GOT3 (cell line): ENCODE data around the gene FUT7.
"Not testable (repeated sequence)": the region's sequence is repeated elsewhere in the genome, so short reads cannot be mapped to it uniquely, and the experiment has no call there.

Experiments
- DNase-seq: peaks from one replicate; lab custom pipeline; 2025; ENCODE audit warnings: mixed read lengths; lab: John Stamatoyannopoulos, UW

The FUT7 gene

DNA sequence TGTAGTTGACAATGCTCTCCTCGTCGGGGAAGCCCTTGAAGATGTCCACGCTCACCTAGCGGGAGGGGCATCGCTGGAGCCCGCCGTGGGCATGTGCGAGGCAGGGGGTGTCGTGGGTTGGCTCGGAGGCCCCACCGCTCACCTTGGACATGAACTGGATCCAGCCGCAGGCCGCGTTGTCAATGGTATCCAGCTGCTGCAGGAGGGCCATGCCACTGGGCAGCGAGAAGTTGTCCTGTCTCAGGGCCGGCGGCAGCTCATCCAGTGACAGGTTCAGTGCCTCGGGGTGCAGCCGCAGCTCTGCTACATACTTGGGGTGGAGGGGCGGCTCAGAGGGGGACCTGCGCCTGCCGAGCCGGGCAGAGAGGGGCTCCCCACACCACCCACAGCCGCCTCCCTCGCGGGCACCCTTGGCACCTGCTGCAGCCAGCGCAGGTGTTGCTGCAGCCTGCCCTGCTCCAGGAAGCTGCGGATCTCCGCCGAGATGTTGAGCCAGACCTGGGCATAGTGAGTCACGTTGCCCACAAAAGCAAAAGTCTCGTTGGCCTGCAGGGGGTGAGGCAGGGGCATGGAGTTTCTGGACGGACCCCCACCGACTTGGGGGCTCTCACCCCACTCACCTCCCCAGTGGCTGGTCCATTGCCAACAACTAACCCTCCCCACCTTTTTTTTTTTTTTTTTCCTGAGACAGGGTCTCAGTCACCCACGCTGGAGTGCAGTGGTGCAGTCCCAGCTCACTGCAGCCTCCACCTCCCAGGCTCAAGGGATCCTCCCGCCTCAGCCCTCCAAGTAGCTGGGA is 12.9 kb downstream of the FUT7 start:
- DNase-seq = no peak

- DNase-seq = no peak
Observed at GRCh38 chr9:137017791-137018497, 13.9 kb downstream of the FUT7 start.

DNA sequence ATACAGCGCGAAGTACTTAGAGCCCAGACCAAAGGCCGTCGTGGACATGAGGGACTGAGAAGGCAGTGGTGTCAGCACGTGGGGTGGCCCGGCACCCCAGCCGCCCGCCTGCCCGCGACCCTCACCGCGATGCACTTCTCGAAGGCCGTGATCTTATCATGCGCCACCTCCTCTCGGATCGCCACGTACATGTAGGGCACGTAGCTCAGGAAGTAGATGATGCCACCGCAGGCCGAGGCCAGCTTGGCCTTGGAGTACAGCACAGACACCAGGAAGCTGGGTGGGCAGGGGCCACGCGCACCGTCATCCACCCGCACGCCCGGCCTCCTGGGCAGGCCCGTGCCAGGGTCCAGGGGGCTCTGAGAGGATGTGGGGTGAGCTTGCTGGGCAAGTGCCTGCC is 14.8 kb downstream of the FUT7 start:
- DNase-seq = no peak

DNA sequence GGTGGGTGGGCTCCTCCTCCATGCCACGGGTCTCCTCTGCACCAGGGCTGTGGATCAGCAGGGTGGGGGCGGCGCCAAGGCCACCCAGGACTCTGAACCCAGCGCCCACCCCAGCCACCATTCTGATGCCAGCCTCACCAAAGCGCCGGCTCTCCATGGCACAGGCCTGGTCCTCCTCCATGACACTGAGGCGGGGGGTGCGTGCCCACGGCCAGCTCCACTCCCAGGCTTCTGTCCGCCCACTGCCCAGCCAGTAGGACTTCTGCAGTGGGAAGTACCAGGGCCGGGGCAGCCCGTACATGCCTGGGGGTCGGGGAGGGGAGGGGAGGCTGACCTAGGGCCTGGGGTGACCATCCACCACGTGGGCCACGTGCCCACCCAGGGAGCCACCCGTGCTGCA is 15.5 kb downstream of the FUT7 start:
- no peak for DNase-seq

- DNase-seq = no peak
Observed at GRCh38 chr9:137015976-137016375, 15.9 kb downstream of the FUT7 start.

DNA sequence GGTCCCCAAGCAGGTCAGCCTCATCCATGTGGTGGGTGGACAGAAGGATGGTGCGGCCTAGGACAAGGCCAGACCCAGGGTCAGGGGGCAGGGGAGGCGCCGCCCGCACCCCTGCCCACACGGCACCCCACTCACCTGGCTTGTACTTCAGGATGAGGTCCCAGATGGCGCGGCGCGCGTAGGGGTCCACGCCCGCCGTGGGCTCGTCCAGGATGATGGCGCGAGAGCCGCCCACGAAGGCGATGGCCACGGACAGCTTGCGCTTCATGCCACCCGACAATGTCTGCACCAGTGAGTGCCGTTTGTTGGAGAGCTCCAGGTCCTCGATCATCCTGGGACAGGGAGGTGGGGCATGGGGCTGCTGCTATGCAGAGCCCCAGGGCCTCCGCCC is 16.4 kb downstream of the FUT7 start:
- DNase-seq = no peak

DNA sequence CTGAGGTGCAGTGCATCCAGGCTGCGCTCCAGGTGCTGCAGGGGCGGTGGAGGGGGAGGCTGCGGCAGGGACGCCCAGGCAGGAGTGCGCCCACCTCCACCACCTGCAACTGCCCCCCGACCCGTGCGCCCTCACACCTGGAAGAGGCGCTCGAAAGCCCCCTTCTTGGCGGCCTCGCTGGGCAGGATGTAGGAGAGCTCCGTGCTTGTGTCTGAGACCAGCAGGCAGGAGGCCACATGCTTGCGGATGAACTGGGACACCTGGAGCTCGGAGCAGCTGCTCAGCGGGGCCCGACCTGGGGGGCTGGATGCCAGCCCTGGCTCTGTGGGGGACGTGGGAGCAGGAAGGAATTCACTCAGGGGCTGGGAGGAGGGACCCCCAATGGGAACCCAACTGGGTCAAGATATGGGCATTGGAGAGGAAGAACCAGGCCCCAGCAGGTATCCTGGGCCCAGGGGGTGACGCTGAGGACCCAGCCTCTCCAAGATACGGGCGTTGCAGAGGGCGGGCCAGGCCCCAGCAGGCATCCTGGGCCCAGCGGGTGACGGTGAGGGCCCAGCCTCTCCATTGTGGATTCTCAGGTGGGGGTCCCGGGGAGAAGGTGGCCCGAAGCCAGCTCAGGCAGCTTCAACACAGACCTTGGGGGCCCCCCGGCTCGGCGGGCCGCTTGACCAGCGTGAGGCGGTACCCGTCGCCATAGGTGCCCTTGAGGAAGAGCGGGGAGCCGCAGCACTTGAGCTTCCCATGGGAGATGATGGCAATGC is 16.9 kb downstream of the FUT7 start:
- no peak for DNase-seq

DNA sequence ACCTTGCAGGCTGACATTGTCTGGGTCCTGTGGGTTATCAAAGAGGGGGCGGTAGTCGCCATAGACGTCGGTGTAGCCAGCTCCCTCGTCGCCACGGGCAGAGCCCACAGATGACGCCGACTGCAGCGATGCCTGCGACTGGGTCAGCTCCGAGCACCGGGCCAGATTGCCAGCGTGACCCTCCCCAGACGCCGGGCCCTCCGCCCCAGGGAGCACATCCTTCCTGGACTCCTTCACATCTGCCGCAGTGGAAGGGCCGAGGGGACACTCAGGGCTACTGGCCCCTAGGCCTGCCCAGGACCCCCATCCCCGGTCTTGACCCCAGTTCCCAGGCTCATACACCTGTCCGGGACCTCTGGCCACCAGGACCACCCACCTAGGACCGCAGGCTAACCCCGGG is 17.7 kb downstream of the FUT7 start:
- no peak for DNase-seq

- DNase-seq = no peak
Observed at GRCh38 chr9:137013571-137013940, 18.3 kb downstream of the FUT7 start.

DNA sequence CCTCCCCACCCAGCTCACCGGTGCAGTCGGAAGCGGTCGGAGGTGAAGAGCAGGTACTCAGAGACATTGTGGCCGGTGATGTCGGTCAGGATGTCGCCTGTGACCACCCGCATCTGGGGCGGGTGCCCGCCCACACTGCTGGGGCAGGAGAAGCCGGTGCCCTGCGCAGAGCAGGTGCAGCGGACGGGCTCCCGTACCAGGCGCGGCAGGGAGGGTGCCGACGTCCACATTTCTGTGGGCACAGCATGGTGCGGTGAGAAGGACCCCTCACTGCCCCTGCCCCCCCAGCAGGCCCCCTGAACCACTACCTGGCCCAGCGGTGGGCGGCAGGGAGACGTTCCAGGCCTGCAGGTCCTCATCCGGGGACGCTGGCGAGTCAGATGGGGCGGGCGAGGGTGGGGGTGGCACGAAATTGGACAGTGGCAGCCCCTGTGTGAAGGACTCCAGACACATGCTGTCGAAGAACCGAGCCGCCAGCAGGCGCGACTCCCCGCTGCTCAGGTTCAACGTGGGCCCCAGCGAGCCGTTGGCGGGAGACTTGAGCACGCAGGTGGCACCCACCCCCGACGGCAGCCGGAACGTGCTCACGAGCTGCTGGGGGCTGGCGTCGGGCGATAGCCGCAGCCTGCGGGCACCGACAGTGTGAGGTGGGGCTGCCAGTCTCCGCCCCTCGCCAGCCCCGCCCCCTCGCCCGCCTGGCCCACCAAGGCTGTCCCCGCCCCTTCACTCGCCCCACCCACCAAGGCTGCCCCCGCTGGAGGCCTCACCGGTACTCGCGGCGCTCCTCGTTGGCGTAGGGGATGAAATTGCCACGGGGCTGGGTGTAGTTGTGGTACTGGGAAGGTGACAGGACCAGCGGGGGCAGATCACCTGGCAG is 19.0 kb downstream of the FUT7 start:
- no peak for DNase-seq

DNA sequence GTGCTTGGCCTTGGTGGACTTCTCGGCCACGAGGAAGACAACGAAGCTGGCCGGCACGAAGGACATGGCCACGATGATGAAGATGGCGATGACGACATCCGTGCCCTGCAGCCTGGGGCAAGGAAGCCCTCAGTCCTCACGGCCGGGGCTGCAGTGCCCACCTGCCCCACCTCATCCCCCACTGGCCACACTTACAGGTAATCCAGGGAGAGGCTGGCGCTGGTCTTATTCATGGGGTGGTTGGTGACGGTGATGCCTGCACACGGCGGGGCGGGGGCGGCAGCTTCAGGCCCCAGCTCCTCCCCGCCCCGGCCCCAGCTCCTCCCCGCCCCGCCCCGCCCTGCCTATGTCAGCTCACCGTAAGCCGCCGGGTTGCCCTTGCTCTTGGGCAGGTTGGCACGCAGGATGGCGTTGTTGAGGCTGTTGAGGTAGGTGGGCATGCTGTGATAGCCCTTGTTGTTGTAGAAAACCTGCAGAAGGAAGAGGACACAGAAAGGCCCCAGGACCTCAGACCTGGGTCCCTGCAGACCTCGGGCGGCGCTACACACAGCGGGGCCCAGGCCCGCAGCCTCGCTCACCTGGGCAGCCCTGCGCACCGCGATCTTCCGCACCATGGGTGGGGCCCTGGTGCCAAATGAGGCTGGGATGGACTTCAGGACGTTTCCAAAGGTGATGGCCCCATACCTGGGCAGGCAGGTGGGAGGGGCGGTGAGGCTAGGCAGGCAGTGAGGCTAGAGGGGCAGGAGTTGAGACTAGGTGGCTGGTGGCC is 19.8 kb downstream of the FUT7 start:
- no peak for DNase-seq

GRCh38 chr9:137011156-137011555 is 20.7 kb downstream of the FUT7 start:
- no peak for DNase-seq

DNA sequence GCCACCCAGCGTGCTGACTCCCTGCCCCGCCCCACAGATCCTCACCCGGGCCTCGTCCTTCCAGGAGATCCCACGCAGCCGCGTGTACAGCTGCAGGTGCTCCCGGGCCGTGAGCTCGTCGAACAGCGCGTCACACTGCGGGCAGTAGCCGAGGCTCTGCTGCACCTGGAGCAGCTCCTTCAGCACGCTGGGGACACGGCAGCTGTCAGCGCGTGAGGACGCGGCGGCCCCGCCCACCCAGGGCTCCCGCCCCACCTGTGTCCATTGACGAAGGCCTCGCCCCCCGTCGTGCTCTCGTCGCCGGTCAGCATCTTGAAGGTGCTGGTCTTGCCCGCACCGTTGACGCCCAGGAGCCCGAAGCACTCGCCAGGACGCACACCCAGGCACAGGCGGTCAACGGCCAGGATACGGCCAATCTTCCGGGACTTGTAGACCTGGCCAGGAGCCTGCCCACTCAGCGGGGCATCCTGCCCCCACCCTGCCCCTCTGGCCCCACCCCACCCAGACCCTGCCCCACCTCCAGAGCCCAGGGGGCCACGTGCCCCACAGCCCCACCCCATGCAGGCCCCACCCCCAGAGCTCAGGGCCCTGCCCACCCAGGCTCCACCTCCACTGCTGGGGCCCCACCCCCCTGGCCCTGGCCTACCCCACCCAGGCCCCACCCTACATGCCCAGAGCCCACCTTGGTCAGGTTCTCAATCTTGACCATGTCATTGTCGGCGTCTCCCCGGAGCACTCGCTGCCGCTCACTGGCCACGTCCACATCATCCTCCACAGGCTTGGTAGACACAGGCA is 21.8 kb downstream of the FUT7 start:
- no peak for DNase-seq

- DNase-seq = no peak
Observed at GRCh38 chr9:137009217-137009616, 22.7 kb downstream of the FUT7 start.

- DNase-seq = no peak
Observed at GRCh38 chr9:137008312-137008711, 23.6 kb downstream of the FUT7 start.

DNA sequence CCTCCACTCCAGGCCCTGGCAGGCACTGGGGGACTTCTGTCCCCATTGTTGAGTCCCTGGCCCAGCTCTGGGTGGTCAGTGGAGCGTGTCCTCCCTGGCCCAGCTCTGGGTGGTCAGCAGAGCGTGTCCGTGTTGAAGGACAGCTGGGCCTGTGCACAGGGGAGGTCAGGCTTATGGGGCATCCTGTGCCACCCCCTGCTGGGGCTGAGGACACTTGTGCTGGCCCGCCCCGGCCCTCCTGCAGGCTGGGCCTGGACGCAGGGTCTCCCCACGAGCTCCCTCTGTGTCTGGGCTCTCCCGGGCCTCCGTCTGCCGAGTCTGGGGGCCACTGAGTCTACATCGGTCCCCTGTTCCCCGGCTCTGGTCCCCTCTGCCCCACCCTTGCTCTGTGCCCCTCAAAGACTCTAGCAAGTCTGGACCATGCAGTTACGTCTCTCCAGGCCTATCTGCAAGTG is 24.0 kb downstream of the FUT7 start:
- no peak for DNase-seq

DNA sequence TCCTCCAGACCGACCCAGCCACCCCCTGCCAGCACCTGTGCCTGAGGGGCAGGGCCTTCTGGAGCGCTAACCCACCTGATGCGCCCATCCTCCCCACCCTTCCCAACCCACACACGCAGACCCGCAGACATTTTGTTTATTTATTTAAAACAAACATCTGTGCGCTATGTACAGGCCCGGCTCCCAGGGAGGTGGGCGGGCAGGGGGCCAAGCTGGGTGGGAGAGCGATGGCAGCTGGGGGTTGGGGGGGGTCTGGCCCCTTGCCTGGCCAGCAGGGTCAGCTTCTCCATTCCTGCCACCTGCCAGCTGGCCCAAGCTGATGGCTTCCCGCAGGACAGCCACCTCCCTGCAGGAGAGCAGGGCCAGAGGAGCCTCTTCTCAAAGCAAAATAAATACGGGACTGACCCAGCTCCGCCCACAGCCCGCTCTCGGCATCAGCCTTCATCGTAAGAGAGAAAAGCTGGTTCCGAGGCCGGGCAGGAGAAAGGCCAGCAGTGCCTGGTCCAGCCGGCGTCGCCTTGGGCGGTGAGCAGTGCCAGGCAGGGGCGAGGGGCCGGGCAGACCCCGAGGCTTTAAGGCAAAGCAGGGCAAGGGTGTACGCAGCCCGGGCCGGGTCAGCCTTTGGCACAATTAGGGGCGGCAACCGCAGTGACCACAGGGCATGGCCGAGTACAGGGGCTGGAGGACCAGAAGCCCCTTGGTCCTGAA is 24.6 kb downstream of the FUT7 start:
- DNase-seq = no peak

- DNase-seq = no peak
Observed at GRCh38 chr9:137006116-137007003, 25.5 kb downstream of the FUT7 start.

GRCh38 chr9:137004285-137004684 is 27.6 kb downstream of the FUT7 start:
- DNase-seq = not testable (repeated sequence)
